ENCODE results near the gene USP15. TPM values are rescaled to one million over a fixed set of nuclear protein-coding genes. Genes with fewer than 3 reads are reported as not detected.

Gene USP15
- total RNA-seq, 1 donor = 51.4 TPM

DNA sequence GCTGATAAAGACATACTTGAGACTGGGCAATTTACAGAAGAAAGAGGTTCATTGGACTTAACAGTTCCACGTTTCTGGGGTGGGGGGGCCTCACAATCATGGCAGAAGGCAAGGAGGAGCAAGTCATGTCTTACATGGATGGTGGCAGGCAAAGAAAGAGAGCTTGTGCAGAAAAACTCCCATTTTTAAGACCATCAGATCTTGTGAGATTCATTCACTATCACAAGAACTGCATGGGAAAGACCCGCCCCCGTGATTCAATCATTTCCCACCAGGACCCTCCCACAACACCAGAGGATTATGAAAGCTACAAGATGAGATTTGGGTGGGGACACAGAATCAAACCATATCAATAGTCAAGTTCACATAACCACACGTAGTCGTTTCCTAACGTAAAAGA, 85.5 kb downstream of the USP15 start:
- TF ChIP-seq, protein P1, sequence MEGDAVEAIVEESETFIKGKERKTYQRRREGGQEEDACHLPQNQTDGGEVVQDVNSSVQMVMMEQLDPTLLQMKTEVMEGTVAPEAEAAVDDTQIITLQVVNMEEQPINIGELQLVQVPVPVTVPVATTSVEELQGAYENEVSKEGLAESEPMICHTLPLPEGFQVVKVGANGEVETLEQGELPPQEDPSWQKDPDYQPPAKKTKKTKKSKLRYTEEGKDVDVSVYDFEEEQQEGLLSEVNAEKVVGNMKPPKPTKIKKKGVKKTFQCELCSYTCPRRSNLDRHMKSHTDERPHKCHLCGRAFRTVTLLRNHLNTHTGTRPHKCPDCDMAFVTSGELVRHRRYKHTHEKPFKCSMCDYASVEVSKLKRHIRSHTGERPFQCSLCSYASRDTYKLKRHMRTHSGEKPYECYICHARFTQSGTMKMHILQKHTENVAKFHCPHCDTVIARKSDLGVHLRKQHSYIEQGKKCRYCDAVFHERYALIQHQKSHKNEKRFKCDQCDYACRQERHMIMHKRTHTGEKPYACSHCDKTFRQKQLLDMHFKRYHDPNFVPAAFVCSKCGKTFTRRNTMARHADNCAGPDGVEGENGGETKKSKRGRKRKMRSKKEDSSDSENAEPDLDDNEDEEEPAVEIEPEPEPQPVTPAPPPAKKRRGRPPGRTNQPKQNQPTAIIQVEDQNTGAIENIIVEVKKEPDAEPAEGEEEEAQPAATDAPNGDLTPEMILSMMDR (IDR thresholded peaks at IDR 0.05; ENCODE audit: extremely low read depth, low read depth, low read length) = no peak
- Histone ChIP-seq H3K36me3 (ENCODE audit: insufficient read depth, low read length) (peaks cover 7% of the 10 kb centered on the region), H3K9me3 (ENCODE audit: low read depth, low read length) (no peaks in the 10 kb centered on the region), H3K27ac (ENCODE audit: low read depth, low read length) (no peak overlapping the region), H3K4me2 (ENCODE audit: insufficient read depth, low read length) (no peak overlapping the region), H4K20me1 (ENCODE audit: insufficient read depth, low read length) (no peaks in the 10 kb centered on the region), H3K27me3 (ENCODE audit: insufficient read depth, low read length) (no peaks in the 10 kb centered on the region), H3K4me1 (ENCODE audit: insufficient read depth, low read length) (no peaks in the 10 kb centered on the region), H3K79me2 (ENCODE audit: insufficient read depth, low read length) (peaks cover 14% of the 10 kb centered on the region), H3K4me3 (ENCODE audit: insufficient read depth, low read length) (no peak overlapping the region), H2AFZ (ENCODE audit: low read length) (no peak overlapping the region)
- DNase-seq (ENCODE audit: insufficient read length, low spot score, missing footprints) = no peak

- TF ChIP-seq, protein P1 (IDR thresholded peaks at IDR 0.05; ENCODE audit: extremely low read depth, low read depth, low read length) = no peak
- Histone ChIP-seq H3K4me2 (ENCODE audit: insufficient read depth, low read length) (no peak overlapping the region), H3K79me2 (ENCODE audit: insufficient read depth, low read length) (peaks cover 6% of the 10 kb centered on the region), H2AFZ (ENCODE audit: low read length) (no peak overlapping the region), H3K9me3 (ENCODE audit: low read depth, low read length) (no peaks in the 10 kb centered on the region), H4K20me1 (ENCODE audit: insufficient read depth, low read length) (no peaks in the 10 kb centered on the region), H3K4me1 (ENCODE audit: insufficient read depth, low read length) (no peaks in the 10 kb centered on the region), H3K4me3 (ENCODE audit: insufficient read depth, low read length) (no peak overlapping the region), H3K27me3 (ENCODE audit: insufficient read depth, low read length) (no peaks in the 10 kb centered on the region), H3K36me3 (ENCODE audit: insufficient read depth, low read length) (peaks cover 7% of the 10 kb centered on the region), H3K27ac (ENCODE audit: low read depth, low read length) (no peak overlapping the region)
- no peak for DNase-seq (ENCODE audit: insufficient read length, low spot score, missing footprints)
Observed at GRCh38 chr12:62346817-62347216, 86.6 kb downstream of the USP15 start.

DNA sequence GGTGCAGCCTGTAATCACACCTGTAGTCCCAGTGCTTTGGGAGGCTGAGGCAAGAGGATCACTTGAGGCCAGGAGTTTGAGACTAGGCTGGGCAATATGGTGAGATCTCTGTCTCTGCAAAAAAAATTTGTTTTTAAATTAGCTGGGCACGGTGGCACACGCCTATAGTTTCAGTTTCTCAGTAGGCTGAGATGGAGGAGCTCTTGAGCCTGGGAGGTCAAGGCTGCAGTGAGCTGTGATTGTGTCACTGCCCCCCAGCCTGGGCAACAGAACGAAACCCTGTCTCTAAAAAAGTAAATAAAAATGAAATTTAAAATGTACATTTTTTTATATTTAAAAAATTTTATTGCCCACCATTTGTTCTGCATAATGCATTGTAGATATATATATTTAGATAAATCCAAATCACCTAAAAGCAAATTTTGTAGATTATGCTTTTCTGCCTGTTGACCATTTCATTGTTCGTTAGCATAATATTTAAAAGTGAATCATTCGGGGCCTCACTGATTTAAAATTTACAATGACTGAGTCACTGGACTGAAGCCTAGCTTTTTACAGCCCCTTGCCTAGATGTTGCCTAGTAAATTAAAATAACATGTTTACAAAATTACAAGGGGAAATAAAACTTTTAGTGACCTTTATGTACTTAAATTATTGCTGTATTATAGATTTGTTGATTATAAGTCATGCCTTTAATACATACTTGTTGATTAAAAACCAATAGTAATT, 87.9 kb downstream of the USP15 start:
- Histone ChIP-seq H4K20me1 (ENCODE audit: insufficient read depth, low read length) (no peaks in the 10 kb centered on the region), H3K4me1 (ENCODE audit: insufficient read depth, low read length) (no peaks in the 10 kb centered on the region), H3K27ac (ENCODE audit: low read depth, low read length) (peak overlapping the region; percentile 48), H3K27me3 (ENCODE audit: insufficient read depth, low read length) (no peaks in the 10 kb centered on the region), H3K36me3 (ENCODE audit: insufficient read depth, low read length) (peaks cover 7% of the 10 kb centered on the region), H3K79me2 (ENCODE audit: insufficient read depth, low read length) (peaks cover 6% of the 10 kb centered on the region), H2AFZ (ENCODE audit: low read length) (no peak overlapping the region), H3K9me3 (ENCODE audit: low read depth, low read length) (no peaks in the 10 kb centered on the region), H3K4me2 (ENCODE audit: insufficient read depth, low read length) (peak overlapping the region; percentile 55), H3K4me3 (ENCODE audit: insufficient read depth, low read length) (no peak overlapping the region)
- TF ChIP-seq, protein P1 (IDR thresholded peaks at IDR 0.05; ENCODE audit: extremely low read depth, low read depth, low read length) = no peak
- peak; percentile 54 for DNase-seq (ENCODE audit: insufficient read length, low spot score, missing footprints)

GRCh38 chr12:62350554-62350953, 90.3 kb downstream of the USP15 start:
- Histone ChIP-seq H3K9me3 (ENCODE audit: low read depth, low read length) (no peaks in the 10 kb centered on the region), H3K79me2 (ENCODE audit: insufficient read depth, low read length) (peaks cover 3% of the 10 kb centered on the region), H4K20me1 (ENCODE audit: insufficient read depth, low read length) (no peaks in the 10 kb centered on the region), H3K36me3 (ENCODE audit: insufficient read depth, low read length) (no peaks in the 10 kb centered on the region), H3K4me1 (ENCODE audit: insufficient read depth, low read length) (no peaks in the 10 kb centered on the region), H3K27ac (ENCODE audit: low read depth, low read length) (no peak overlapping the region), H3K4me3 (ENCODE audit: insufficient read depth, low read length) (no peak overlapping the region), H3K27me3 (ENCODE audit: insufficient read depth, low read length) (no peaks in the 10 kb centered on the region), H2AFZ (ENCODE audit: low read length) (no peak overlapping the region), H3K4me2 (ENCODE audit: insufficient read depth, low read length) (no peak overlapping the region)
- no peak for DNase-seq (ENCODE audit: insufficient read length, low spot score, missing footprints)
- TF ChIP-seq, protein P1 (IDR thresholded peaks at IDR 0.05; ENCODE audit: extremely low read depth, low read depth, low read length) = no peak

Data from osteoblast (primary cell).